Caco-2 (cell line): ENCODE data around the gene PPM1H. TPM values are rescaled to one million over a fixed set of nuclear protein-coding genes. Genes with fewer than 3 reads are reported as not detected.

Experiments used
- BruUV-seq: library from RNA; stranded (reverse); fragments of 400-500 nt; replicated peaks from 2 replicates; lab custom pipeline; 2021; lab: Mats Ljungman, UMichigan
- CTCF ChIA-PET: fragments of 300-600 bp; sonication (Branson Sonifier 250); formaldehyde crosslinking; loops from one replicate; lab custom pipeline; 2022; ENCODE audit warnings: antibody characterized with exemption; lab: Charles Lee
- POLR2A ChIA-PET: fragments of 300-600 bp; sonication (Branson Sonifier 250); formaldehyde crosslinking; loops from one replicate; lab custom pipeline; 2022; ENCODE audit warnings: antibody characterized with exemption; lab: Charles Lee
- DNase-seq, 2 experiments: peaks; one replicate each; pipeline versions ENCODE4 v3.0.0 to v3.0.0-alpha.2; 2020 to 2022
- H3K27me3 ChIP-seq: replicated peaks from 2 replicates; pipeline ENCODE4 v1.6.0; 2011; ENCODE audit warnings: low read length; ENCODE audit not compliant: control insufficient read depth, insufficient read depth
- H3K36me3 ChIP-seq: 2 replicates; pipeline ENCODE4 v1.5.1; 2011; ENCODE audit warnings: low read length; ENCODE audit not compliant: control insufficient read depth, insufficient read depth
- H3K4me1 ChIP-seq: fragments of 250-450 bp; sonication (Bioruptor Pico); 2 replicates; pipeline ENCODE4 v1.5.1; 2020; ENCODE audit warnings: mild to moderate bottlenecking
- H3K4me3 ChIP-seq: 2 replicates; pipeline ENCODE4 v1.5.1; 2011; ENCODE audit warnings: low read depth, mild to moderate bottlenecking, control low read depth, low read length
- H3K9me3 ChIP-seq: fragments of 250-450 bp; sonication (Bioruptor Pico); 2 replicates; pipeline ENCODE4 v1.5.1; 2020; ENCODE audit warnings: mild to moderate bottlenecking, moderate library complexity
- H3K27ac Mint-ChIP-seq: one replicate; pipeline ENCODE4 v1.8.0; 2022; ENCODE audit warnings: mixed read lengths; ENCODE audit not compliant: unreplicated experiment
- H3K27me3 Mint-ChIP-seq: one replicate; pipeline ENCODE4 v1.8.0; 2022; ENCODE audit warnings: mixed read lengths; ENCODE audit not compliant: insufficient read depth, unreplicated experiment
- H3K36me3 Mint-ChIP-seq: one replicate; pipeline ENCODE4 v1.8.0; 2022; ENCODE audit warnings: mild to moderate bottlenecking, mixed read lengths; ENCODE audit not compliant: insufficient read depth, unreplicated experiment
- H3K4me1 Mint-ChIP-seq: one replicate; pipeline ENCODE4 v1.8.0; 2022; ENCODE audit warnings: low read depth, mixed read lengths; ENCODE audit not compliant: unreplicated experiment
- H3K4me3 Mint-ChIP-seq: one replicate; pipeline ENCODE4 v1.8.0; 2022; ENCODE audit warnings: mild to moderate bottlenecking, moderate library complexity, mixed read lengths; ENCODE audit not compliant: unreplicated experiment
- H3K9me3 Mint-ChIP-seq: one replicate; pipeline ENCODE4 v1.8.0; 2022; ENCODE audit warnings: mixed read lengths; ENCODE audit not compliant: unreplicated experiment
- intact Hi-C: fragments of 100-400 bp; cut with micrococcal nuclease; formaldehyde crosslinking; loops from one replicate; pipeline ENCODE4 v1.10.0; 2022; ENCODE audit not compliant: unreplicated experiment
- total RNA-seq: library from RNA; stranded (reverse); gene quantifications from 2 replicates; pipeline ENCODE4 v1.2.3, GENCODE V29; 2022
- TF ChIP-seq, protein P1 (sequence below), 2 experiments: fragments of 200-600 bp in 1 of 2; IDR thresholded peaks; 1 replicate in 1 of 2; 2 replicates in 1 of 2; pipeline versions ENCODE4 v1.5.1 to v1.8.0; 2011 to 2022; ENCODE audit warnings: antibody characterized with exemption in 1 of 2, control low read depth in 1 of 2, inconsistent platforms in 1 of 2, low read depth in 1 of 2, low read length in 1 of 2, mild to moderate bottlenecking in 1 of 2, moderate library complexity in 1 of 2; ENCODE audit not compliant: insufficient read depth in 1 of 2, severe bottlenecking in 1 of 2, unreplicated experiment in 1 of 2

The PPM1H gene
- total RNA-seq, 1 experiment from 2014 or later = 151 TPM

DNA sequence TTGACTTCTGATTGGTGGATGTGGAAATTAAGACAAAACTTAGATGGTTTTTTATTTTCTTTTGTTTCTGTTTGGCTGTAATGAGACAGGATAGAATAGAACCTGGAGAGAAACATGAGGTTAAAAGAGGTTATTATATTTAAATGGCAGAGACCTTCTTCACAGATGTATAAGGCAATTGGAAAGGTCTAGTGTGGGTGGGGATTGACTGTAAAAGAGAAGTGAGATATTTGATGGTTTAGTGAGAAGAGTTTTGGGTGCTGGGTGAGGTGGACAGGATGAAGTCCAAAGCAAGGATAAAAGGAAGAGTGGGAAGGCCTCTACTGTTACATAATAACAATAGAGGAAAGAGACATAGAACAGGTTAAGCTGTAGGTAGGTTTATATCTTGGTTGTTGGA is 43.8 kb upstream of the PPM1H start:
- Mint-ChIP-seq H3K4me3 (no peak overlapping the region), H3K9me3 (peaks cover 13% of the 10 kb centered on the region), H3K27me3 (no peaks in the 10 kb centered on the region), H3K4me1 (no peaks in the 10 kb centered on the region), H3K27ac (no peak overlapping the region), H3K36me3 (no peaks in the 10 kb centered on the region)
- no peak for DNase-seq
- peaks cover 25% of the 10 kb centered on the region for H3K4me1 ChIP-seq
- no peaks in the 10 kb centered on the region for H3K9me3 ChIP-seq
- ChIA-PET CTCF (no interaction called here), POLR2A (no interaction called here)
- BruUV-seq = no TSS peak
- intact Hi-C loops = no loop called here
- H3K36me3 ChIP-seq = no peaks in the 10 kb centered on the region
- H3K27me3 ChIP-seq = no peaks in the 10 kb centered on the region
- H3K4me3 ChIP-seq = no peak overlapping the region
- TF ChIP-seq, protein P1, sequence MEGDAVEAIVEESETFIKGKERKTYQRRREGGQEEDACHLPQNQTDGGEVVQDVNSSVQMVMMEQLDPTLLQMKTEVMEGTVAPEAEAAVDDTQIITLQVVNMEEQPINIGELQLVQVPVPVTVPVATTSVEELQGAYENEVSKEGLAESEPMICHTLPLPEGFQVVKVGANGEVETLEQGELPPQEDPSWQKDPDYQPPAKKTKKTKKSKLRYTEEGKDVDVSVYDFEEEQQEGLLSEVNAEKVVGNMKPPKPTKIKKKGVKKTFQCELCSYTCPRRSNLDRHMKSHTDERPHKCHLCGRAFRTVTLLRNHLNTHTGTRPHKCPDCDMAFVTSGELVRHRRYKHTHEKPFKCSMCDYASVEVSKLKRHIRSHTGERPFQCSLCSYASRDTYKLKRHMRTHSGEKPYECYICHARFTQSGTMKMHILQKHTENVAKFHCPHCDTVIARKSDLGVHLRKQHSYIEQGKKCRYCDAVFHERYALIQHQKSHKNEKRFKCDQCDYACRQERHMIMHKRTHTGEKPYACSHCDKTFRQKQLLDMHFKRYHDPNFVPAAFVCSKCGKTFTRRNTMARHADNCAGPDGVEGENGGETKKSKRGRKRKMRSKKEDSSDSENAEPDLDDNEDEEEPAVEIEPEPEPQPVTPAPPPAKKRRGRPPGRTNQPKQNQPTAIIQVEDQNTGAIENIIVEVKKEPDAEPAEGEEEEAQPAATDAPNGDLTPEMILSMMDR (IDR thresholded peaks at IDR 0.05; ENCODE audit: insufficient read depth in 1 of 2, low read depth in 1 of 2, low read length in 1 of 2, severe bottlenecking in 1 of 2, unreplicated experiment in 1 of 2) = no peak

DNA sequence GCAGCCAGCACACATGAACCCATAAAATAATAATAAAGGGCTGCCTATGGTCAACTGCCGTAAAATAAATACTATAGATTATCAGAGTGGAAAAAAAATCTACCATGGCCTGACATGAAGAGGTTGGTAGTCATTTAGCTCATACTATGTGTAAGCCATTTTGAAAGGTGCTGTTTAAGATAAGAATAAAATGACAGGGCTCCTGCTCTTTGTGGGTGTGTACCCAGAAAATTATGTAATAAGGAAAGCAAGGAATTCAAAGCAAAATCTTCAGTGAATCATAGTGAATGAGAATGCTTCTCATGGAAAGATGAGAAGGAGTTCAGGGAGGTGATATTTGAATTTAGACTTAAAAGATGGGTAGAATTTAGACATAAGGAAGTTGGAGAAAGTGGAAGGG is 42.9 kb upstream of the PPM1H start:
- ChIA-PET POLR2A (no interaction called here), CTCF (no interaction called here)
- Histone ChIP-seq H3K4me3 (no peak overlapping the region), H3K4me1 (peaks cover 25% of the 10 kb centered on the region), H3K27me3 (no peaks in the 10 kb centered on the region), H3K9me3 (no peaks in the 10 kb centered on the region), H3K36me3 (no peaks in the 10 kb centered on the region)
- no TSS peak for BruUV-seq
- peaks cover 13% of the 10 kb centered on the region for H3K9me3 Mint-ChIP-seq
- intact Hi-C loops = no loop called here
- H3K36me3 Mint-ChIP-seq = no peaks in the 10 kb centered on the region
- H3K4me3 Mint-ChIP-seq = no peak overlapping the region
- no peaks in the 10 kb centered on the region for H3K27me3 Mint-ChIP-seq
- TF ChIP-seq, protein P1 (IDR thresholded peaks at IDR 0.05; ENCODE audit: insufficient read depth in 1 of 2, low read depth in 1 of 2, low read length in 1 of 2, severe bottlenecking in 1 of 2, unreplicated experiment in 1 of 2) = no peak
- DNase-seq = no peak
- H3K27ac Mint-ChIP-seq = no peak overlapping the region
- no peaks in the 10 kb centered on the region for H3K4me1 Mint-ChIP-seq

DNA sequence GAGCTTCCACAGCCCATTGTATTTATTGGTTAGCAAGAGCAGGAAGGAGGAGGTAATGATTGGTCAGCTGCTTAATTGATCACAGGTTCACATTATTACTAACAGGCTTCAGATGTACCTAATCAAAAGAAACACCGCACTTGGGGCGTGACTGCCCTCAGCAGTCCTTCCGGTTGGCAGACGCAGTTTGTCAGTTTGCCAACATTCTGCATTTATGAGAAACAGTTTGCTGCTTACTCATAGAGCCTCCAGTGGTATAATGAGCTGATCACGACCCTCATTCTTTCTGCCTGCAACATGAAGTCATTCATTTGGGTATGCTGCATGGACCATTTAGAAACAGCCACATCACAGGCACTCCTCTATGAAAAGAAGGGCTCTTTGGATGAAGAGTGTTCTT is 42.5 kb upstream of the PPM1H start:
- POLR2A ChIA-PET = no interaction called here
- no peaks in the 10 kb centered on the region for H3K27me3 ChIP-seq
- H3K4me1 Mint-ChIP-seq = no peaks in the 10 kb centered on the region
- H3K4me3 Mint-ChIP-seq = no peak overlapping the region
- H3K9me3 Mint-ChIP-seq = peaks cover 11% of the 10 kb centered on the region
- CTCF ChIA-PET = no interaction called here
- no peak overlapping the region for H3K4me3 ChIP-seq
- H3K36me3 ChIP-seq = no peaks in the 10 kb centered on the region
- H3K27me3 Mint-ChIP-seq = no peaks in the 10 kb centered on the region
- peaks cover 25% of the 10 kb centered on the region for H3K4me1 ChIP-seq
- intact Hi-C loops = no loop called here
- H3K36me3 Mint-ChIP-seq = no peaks in the 10 kb centered on the region
- no peak overlapping the region for H3K27ac Mint-ChIP-seq
- TF ChIP-seq, protein P1 (IDR thresholded peaks at IDR 0.05; ENCODE audit: insufficient read depth in 1 of 2, low read depth in 1 of 2, low read length in 1 of 2, severe bottlenecking in 1 of 2, unreplicated experiment in 1 of 2) = no peak
- no peaks in the 10 kb centered on the region for H3K9me3 ChIP-seq
- BruUV-seq = no TSS peak
- no peak for DNase-seq
